HG02610 (cell line): ENCODE results near the gene MEI1.

Source experiments
- ATAC-seq: cut with Tn5 transposase; IDR thresholded peaks from one replicate; pipeline ENCODE4 v1.9.1; 2021; ENCODE audit warnings: mild to moderate bottlenecking, moderate library complexity; ENCODE audit not compliant: unreplicated experiment

Gene MEI1

DNA sequence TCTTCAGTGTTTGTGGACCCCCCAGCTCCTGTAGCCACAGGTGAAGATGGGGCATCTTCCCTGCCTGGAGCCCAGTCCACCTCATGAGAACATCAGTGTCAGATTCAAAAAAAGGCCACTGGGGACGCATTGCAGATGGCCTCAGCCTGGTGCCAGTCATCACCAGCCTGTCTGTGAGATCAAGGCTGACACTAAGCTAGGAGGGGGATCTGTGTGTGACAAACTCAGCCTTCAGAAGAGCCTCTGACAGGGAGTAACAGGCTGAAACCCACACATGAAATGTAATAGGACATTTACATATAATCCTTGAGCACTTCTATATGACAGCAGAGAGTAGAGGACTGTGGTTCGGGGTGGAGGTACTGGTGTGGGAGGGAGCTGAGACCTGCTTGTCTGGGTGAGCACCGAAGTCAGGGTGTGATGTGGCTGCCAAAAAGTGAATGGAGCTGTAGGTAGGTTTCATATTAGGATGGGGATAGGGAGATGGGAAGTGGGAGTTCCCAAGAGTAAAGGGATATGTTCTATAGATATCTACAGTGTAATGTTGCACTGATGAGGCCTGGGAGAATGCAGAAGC, 80.7 kb downstream of the MEI1 start:
- no peak for ATAC-seq

DNA sequence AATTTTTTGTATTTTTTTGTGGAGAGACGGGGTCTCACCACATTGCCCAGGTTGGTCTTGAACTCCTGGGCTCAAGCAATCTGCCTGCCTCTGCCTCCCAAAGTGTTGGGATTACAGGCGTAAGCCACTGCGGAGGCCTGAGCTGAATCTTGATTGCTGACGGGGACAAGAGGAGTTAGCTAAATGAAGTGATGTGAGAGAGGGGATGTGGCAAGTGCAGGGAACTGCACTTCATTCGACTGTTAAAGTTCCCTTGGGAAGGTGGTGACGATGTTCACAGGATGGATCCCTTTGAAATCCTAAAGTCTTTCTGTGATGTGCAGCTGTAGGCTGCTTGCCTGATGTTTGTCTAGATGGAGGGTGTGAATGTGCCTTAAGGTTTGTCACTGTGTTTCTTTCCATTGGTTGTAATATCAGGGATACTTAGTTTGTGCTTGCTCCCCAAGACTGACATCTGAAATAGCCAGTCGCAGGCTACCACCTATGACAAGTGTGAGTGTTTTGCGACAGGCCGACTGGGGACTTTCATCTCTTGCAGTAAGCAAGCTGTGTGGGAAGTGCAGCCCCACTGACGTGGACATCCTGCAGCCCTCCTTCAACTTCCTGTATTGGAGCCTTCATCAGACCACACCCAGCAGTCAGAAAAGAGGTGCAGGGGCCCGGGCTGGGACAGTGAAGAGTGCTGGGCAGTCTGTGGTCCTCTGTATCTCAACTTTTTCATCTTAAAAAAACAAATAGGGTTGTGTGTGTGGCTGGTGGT, 81.6 kb downstream of the MEI1 start:
- ATAC-seq, result peak; percentile 90

DNA sequence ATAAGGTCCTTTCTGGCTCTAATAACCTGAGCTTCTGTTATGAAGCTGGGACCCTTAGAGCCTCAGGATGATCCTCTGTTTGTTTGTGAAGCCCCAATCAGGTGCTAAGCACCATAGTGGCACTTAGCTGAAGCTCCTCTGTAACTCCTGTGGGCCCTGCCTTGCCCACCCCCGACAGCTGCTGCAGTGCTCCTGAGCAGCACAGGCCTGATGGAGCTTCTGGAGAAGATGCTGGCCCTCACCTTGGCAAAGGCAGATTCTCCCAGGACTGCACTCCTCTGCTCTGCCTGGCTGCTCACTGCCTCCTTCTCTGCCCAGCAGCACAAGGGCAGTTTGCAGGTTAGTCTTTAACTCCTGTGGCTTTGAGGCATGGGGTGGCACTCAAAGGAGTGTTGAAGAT, 82.2 kb downstream of the MEI1 start:
- no peak for ATAC-seq

DNA sequence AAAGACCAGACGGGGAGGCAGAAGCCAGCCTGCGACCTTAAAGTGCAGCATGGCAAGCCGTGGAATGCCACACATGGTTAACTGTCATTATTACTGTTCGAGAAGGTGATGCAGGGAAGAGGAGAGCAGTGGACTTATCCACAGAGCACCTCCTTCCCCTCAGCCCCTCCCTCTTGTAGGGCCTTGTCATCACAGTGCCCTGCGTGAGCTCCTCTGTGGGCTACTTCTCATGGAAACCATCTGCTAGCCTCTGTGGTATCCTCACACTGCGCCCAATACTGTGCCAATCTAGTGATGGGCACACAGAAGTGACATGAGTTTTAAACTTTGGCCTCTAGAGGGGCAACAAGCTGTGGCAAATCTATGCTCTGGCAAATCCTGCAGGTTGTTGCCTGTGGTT, 83.0 kb downstream of the MEI1 start:
- no peak for ATAC-seq

DNA sequence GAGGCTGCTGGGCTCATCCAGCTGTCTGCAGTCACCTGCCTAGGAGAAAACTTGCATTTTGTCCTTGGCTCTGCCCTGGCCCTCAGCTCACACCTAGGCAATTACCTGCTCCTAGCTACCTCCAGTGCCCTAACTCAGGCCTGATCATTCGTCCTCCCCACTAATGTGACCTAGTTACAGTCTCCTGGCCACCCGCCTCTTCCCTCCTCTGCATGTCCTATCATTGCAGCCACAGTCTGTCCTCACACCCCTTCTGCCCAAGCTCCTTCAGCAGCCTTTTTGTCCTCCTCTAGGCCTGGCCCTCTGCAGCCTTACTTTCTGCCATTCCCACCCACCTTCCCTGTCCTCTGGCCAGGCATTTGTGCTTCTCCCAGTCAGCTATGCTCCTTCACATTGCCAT, 83.4 kb downstream of the MEI1 start:
- ATAC-seq, result no peak

DNA sequence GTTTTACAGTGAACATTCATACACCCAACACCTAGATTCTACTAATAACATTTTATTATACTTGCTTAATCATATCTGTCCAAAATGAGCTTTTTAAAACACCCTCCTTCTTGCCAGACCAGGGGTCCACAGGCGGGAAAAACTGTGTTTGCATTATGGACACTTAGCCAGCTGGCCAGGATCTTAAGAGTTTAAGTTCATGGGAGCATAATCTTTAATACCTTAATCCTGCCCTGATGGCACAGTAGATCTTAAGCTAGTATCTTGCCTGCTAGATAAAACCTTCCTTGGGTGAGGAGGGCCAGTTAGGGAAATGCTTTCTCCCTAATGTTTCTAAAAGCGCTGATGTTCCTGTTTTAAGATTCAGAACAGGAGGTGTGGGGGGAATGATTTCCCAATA, 88.0 kb downstream of the MEI1 start:
- no peak for ATAC-seq

DNA sequence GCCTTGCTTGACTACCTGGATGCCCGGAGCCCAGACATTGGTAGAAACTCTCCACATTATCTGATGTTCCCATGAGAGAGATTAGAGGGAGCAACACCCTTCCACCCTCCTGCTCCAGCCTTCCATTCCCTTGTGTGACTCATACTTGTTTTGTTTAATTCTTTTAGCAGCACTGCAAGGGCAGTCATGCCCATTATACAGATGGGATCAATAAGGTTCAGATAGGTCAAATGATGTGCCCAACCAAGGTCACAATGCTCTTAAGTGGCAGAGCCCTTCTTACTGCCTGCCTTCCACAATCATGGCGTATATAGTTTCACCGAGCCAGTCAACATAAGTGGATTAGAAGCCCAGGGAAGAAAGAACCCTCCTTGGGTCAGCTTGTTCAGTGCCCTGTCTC, 94.6 kb downstream of the MEI1 start:
- ATAC-seq, result no peak

DNA sequence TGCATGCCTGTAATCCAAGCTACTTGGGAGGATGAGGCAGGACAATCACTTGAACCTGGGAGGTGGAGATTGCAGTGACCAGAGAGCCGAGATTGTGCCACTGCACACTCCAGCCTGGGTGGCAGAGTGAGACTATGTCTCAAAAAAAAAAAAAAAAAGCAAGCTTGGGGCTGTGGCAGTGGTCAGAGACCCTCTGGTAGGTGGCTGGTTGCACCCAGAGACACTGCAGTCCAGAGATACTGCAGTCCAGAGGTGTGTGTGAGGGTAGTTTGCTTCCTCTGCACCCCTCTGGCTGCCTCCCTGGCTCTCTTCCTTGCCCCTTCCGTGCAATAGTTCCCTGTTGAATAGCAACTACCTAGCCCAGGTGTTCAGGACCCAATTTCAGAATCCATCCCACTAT, 99.4 kb downstream of the MEI1 start:
- no peak for ATAC-seq

DNA sequence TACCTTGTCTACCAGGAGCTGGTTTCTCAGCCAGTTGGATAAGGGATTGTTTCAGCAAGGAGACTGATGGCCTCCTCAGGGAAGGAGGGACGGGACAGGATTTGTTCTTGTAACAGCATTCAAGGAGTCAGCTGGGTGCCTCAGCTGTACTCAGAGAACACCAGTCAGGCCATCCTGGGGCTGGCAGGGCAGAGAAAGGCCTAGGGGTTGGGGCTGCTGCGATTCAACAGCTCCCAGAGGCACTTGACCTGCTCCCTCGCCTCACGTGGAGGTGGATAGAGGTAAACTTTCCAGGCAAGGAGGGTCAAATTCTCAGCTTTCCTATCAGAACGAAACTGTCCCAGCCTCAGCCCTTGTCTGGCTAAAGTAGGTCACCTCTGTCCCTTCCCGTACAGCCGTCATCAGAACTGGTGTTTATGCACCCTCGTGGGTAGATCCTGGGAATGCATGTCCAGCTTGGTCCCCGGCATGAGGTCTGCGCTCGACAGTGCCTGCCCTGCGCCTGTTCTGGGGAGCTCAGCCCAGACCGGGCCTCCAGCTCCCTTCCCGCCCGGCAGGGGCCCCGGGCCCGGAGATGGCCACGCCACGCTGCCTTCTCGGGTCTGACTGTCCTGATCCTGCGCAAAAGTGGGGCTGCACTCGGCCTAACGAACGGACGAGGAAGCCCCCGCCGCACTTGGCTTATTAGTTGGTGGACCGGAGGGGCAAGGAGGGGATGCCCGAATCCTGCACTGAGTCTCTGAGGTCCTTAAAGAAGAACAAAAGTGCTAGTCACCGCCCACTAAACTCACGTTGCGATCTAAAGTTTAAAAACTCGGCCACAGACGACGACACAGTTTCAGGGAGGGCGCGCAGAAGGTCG, 100.4 kb downstream of the MEI1 start:
- ATAC-seq, result peak; percentile 10

DNA sequence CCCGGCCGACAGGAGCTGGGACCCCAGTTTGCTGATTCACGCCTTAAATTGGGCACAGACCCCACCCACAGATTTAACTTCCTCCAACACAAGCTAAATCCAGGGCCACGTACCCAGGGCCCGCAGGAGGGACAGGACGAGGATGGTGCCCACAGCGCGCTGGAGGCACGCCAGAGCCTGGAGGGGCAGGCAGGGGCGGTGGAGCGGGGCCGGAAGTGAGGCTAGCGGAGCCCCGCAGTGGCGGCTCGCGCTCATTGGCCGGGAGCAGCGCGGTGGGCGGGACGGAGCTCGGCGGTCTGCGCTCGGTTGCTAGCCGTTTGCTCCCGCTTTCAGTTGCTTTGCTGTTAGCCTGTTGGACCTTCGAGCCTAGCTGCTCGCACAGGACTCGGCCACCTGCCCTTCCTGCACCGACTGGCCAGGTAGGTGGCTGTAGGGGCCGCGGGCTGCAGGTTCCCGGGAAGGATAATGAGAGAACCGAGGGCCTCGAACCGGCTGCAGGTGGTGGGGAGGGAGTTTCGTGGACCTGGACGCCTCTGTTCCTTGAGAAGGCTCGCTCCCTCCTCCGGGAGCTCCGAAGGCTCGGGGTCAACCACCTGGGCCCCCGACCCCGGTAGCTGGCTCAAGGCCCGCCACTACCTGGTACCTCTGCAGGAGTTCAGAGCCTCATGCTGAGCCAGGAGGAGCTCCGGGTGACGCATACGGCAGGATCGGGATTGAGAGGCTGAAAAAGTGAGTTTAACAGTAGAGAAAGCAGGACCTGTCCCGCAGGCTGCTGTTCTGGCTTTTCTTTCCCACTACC, 101.2 kb downstream of the MEI1 start, which contains the start of gene CCDC134:
Gene CCDC134, plus strand, starts transcription at position 332 of the 799 bp plus-strand sequence. CDS start 8,212 bp downstream, outside the sequence.
- peak; percentile 93 for ATAC-seq

DNA sequence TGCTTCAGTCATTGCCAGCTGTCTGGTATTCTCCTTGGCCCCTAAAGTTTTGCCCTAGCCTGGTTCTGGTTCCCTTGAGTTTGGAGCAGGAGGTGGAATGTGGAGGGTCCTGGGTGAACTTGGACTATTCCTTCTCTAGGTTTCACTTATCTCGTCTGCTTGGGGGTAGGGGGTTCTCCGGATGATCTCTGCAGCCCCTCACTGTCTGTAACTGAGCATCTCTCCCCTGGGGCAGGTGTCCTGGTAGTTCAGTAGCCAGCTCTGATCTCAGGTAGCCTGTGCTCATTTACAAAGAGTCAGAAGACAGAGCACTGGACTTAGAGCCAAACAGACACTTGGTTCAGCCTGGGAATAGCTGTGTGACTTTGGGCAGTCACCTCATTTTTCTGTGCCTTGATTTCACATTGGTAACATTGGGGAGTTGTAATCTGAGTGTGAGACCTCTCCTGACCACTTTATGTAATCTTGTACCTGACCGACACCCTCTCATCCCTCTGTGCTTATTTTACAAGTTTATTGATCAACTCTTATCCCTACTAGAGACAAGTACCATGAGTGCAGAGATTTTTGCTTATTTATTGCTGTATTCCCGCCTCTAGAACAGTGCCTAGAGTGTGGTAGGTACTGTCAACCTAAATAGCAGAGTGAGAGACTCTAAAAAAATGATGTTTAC, 102.0 kb downstream of the MEI1 start:
- ATAC-seq, result no peak

DNA sequence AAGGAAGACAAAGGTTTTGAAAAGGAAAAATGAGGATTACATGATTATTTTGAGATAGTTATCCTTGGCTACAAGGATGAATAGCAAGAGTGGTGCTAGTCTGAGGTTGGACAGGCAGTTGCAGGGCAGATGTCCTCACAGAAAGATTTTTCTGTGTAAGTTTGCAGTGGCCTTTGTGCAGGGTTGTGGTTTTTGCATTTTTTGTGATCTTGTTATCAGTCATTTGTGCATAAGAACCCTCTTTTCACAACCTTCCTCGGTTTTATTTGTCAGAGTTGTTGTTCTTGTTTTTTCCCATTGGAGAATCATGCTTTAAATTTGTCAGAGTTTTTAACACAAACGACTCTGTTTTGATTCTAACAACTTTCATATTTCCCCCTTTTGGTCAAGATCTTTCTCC, 102.6 kb downstream of the MEI1 start:
- ATAC-seq, result no peak

DNA sequence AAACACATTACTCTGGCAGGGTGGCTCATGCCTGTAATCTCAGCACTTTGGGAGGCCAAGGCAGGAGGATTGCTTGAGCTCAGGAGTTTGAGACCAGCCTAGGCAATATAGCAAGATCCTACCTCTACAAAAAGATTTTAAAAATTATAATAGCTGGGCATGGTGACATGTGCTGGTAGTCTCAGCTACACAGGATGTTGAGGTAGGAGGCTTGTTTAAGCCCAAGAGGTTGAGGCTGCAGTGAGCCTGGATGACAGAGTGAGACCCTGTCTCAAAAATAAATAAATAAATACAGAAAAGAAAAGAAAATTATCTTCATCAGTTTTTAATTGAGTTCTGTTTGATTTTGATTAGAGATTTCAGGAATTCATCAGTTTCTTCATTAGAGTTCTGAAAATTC, 106.3 kb downstream of the MEI1 start:
- no peak for ATAC-seq

DNA sequence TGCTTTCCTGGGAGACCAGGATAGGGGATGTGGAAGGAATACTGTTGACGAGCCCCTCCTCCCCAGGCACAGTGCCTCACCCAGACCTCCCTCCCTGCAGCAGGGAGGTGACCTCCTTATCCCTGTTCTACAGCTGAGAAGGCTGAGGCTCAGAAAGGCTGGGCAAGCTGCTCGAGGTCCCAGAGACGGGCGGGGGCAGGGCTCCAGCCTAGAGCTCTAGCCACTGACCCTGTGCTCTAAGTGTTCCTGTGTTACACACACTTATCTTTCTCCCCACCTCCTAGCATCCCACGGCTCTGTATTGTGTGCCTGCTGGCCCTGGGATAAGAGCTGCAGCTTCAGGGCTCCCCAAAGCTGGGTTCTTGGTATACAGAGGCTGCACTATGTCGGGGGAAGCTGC, 109.1 kb downstream of the MEI1 start:
- ATAC-seq, result no peak

DNA sequence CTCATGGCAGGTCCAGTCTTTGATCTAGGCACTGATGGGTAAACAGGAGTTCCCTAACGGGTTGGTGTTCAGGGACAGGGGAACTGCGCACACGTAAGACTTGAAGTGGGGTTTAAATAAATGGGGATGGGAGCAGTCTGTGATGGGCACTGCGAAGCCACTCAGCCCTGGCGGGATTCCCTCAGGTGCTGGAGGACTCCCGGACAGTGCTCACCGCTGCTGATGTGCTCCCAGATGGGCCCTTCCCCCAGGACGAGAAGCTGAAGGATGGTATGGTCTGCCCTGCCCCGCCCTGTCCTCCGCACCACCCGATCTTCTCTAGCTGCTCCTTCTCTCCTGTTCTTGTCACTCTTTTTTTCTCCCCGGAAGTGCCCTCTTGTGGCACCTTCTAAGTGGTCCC, 110.7 kb downstream of the MEI1 start:
- ATAC-seq, result no peak

DNA sequence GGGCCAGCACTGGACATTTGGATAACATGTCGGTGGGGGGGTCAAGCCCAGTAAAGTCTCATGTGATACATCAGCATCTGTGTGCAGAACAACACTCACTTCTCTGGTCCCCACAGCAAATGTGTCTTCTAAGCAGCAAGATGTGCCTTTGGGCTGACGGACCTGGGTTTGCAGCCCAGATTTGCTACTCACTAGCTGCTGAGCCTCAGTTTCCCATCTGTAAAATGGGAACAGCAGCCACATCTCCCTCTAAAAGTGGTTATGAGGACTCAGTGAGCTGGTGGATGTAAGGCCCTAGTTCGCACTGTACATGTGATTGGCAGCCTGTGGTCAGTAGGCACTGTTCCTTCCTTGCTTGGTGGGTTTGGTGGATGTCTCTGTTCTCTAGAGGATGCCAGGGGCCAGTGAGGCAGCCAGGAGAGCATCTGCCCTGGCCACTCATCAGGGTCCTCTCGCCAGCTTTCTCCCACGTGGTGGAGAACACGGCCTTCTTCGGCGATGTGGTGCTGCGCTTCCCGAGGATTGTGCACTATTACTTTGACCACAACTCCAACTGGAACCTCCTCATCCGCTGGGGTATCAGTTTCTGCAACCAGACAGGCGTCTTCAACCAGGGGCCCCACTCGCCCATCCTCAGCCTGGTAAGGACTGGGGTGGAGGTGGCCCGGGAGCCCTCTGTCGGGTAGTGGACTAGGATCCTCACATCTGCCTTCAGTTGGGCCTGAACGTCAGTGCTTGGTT, 113.7 kb downstream of the MEI1 start:
- ATAC-seq, result no peak

DNA sequence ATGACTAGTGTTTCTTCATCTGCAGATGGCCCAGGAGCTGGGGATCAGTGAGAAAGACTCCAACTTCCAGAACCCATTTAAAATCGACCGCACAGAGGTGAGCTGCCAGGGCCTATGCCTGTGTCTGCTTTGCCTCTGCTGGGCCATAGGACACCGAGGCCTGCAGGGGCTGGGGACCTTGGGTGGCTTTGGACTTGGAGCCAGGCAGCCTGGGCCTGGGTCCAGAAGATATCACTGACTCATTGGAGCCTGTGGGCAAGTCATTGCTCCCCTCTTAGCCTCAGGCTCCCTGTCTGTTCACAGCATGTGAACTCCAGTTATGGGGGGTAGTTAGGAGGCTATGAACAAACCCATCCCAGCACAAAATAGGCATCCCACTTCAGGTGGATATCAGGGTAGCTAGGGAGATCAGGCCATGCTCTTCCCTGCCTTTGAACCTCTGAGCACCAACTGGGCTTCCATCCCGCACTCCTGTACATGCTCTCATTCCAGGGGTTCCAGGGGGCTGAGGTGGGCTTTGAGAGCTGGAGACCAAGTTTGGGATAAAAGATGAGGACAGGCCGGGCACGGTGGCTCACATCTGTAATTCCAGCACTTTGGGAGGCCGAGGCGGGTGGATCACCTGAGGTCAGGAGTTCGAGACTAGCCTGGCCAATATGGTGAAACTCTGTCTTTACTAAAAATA, 114.6 kb downstream of the MEI1 start:
- ATAC-seq, result no peak

DNA sequence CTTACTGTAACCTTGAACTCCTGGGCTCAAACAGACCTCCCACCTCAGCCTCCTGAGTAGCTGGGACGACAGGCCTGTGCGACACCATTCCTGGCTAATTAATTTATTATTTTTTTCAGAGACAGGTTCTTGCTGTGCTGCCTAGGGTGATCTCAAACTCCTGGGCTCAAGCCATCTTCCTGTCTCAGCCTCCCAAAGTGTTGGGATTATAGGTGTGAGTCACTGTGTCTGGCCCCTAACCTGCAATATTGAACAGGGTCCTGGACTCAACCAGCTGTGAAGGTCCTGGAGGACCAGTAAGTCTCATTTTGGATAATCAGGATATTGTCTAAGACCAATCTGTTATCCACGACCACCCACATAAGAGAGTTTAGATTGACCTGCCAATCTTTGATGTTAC, 116.4 kb downstream of the MEI1 start:
- ATAC-seq, result no peak

DNA sequence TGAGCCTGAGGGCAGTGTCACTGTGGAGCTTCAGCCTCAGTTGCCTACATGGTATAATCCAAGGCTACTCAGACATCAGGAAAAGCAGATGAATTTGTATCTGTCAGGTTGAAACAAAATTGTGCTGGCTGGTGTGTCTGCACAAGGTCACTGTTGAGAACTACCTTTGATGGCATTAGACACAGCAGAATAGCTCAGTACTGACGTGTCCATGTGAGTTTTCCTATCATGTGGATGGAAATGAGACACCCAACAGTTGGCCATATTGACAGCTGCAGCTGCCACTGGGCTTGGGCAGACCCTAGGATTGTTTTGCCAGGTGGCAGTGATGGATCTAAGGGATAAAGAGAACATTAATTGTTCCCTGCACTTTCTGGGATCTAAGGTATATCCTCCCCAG, 116.9 kb downstream of the MEI1 start:
- no peak for ATAC-seq
